WERI-Rb-1 (cell line): ENCODE data around the gene EXOC3L1.

ENCODE experiments used
- DNase-seq: peaks from one replicate; pipeline ENCODE4 v3.0.0-alpha.2; 2020
- H3K27ac ChIP-seq: fragments of 250-450 bp; sonication (Bioruptor Pico); 2 replicates; pipeline ENCODE4 v1.5.1; 2020; ENCODE audit warnings: mild to moderate bottlenecking, moderate library complexity
- H3K27me3 ChIP-seq: fragments of 250-450 bp; sonication (Bioruptor Pico); 2 replicates; pipeline ENCODE4 v1.5.1; 2021; ENCODE audit warnings: mild to moderate bottlenecking, low read depth, moderate library complexity; ENCODE audit not compliant: insufficient read depth, severe bottlenecking
- H3K36me3 ChIP-seq: fragments of 250-450 bp; sonication (Bioruptor Pico); 2 replicates; pipeline ENCODE4 v1.5.1; 2020; ENCODE audit warnings: mild to moderate bottlenecking, moderate library complexity
- H3K4me3 ChIP-seq: 2 replicates; pipeline ENCODE4 v1.5.1; 2011; ENCODE audit warnings: low read depth, mild to moderate bottlenecking, control low read depth, low read length
- H3K9me3 ChIP-seq: fragments of 250-450 bp; sonication (Bioruptor Pico); 2 replicates; pipeline ENCODE4 v1.5.1; 2021; ENCODE audit warnings: mild to moderate bottlenecking, moderate library complexity; ENCODE audit not compliant: severe bottlenecking
- TF ChIP-seq, protein P1 (sequence below): IDR thresholded peaks from 2 replicates; pipeline ENCODE4 v1.5.1; 2011; ENCODE audit warnings: low read depth, mild to moderate bottlenecking, control low read depth, inconsistent platforms, low read length

Gene EXOC3L1

DNA sequence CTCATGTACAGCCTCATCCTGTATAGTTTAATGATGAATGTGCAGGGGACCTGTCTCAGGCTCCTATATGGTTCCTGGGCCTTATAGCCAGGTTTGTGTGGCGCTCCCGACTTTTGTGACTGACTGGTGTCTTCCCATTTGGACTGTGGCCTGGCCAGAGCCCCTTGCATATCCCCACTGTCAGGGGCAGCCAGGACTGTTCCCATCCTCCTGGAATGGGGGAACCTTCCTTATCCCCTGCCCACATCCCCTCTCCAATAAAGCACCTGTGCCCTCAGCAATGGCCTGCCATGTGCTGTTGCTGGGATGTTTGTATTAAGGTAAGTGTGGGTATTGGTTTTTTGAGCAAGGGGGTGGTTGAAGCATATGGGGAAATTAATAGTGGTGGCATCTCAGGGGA, 41.7 kb downstream of the EXOC3L1 start:
- no peak for DNase-seq
- Histone ChIP-seq H3K9me3 (no peaks in the 10 kb centered on the region), H3K4me3 (no peak overlapping the region), H3K36me3 (peaks cover 50% of the 10 kb centered on the region), H3K27ac (no peak overlapping the region), H3K27me3 (no peaks in the 10 kb centered on the region)
- TF ChIP-seq, protein P1, sequence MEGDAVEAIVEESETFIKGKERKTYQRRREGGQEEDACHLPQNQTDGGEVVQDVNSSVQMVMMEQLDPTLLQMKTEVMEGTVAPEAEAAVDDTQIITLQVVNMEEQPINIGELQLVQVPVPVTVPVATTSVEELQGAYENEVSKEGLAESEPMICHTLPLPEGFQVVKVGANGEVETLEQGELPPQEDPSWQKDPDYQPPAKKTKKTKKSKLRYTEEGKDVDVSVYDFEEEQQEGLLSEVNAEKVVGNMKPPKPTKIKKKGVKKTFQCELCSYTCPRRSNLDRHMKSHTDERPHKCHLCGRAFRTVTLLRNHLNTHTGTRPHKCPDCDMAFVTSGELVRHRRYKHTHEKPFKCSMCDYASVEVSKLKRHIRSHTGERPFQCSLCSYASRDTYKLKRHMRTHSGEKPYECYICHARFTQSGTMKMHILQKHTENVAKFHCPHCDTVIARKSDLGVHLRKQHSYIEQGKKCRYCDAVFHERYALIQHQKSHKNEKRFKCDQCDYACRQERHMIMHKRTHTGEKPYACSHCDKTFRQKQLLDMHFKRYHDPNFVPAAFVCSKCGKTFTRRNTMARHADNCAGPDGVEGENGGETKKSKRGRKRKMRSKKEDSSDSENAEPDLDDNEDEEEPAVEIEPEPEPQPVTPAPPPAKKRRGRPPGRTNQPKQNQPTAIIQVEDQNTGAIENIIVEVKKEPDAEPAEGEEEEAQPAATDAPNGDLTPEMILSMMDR, result no peak

DNA sequence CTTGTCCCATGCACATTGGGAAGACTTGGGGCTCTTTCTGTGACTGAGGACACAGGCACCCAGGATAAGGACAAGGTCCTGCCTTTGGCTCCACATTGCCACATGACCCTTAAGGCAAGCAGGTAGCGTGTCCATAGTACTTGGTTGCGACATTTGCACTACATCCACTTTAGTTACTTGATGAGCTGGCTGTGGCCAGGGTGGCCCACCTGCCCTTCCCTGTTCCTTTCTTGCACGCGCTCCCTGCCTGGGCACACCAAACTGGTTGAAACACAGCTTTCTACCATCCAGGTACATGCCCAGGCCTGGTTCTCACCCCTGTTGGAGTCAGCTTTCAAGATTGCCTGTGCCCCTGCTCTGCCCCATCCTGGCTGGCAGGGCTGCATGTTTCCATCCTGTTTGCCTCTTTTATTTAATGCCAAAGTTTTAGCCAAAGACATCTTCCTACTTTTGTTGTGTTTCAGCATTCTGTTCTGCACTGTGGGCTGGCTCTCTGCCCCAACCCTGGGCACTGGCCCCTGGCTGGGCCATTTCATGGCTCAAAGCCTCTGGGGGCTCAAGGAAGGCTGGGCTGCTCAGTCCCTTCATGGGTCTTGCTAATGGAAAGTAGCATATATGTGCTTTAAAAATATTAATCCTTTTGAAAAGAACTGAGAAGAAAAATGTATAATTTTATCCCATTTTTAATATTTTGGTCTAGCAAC, 42.3 kb downstream of the EXOC3L1 start:
- Histone ChIP-seq H3K27ac (no peak overlapping the region), H3K4me3 (no peak overlapping the region), H3K9me3 (no peaks in the 10 kb centered on the region), H3K36me3 (peaks cover 56% of the 10 kb centered on the region), H3K27me3 (no peaks in the 10 kb centered on the region)
- DNase-seq, result no peak
- TF ChIP-seq, protein P1, result no peak

DNA sequence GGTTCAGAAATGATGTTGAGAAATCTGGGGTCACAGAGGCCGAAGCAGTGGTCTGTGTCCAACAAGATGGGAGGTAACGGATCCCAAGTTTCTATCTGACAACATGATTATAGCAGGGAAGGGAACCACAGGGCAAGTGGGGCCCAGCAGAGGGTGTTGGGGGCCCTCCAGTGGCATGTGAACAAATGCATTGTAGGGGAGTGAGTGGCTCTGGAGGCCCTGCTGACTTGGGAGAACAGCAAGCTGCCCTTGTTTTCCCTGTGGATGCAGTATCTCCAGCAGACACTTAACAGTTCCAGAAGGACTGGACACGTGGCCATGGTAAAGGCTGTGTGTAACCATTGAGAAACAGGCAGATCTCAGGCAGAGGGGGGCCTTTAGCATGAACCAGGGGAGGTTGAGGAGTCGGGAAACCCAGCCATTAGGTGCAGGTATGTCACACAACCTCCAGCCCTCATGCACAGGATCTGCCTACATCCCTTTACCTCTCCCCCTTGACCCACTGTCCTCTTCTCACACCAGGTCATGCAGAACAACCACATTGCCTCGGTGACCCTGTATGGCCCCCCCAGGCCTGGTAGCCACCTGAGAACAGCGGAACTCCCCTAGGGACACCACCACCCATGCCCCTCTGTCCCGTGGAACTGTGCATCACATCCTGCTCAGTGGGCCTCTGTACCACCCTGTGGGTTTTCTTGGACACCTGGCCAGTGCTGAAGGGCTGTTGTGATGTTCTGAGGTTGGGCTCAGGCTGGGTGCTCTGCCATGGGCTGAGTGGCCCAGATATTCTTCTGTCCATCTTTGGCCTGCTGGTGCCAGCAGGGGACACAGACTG, 43.2 kb downstream of the EXOC3L1 start:
- Histone ChIP-seq H3K4me3 (no peak overlapping the region), H3K36me3 (peaks cover 64% of the 10 kb centered on the region), H3K27ac (no peak overlapping the region), H3K27me3 (no peaks in the 10 kb centered on the region), H3K9me3 (no peaks in the 10 kb centered on the region)
- DNase-seq, result no peak
- TF ChIP-seq, protein P1, result peak; percentile 31; the same call in 1 of the 2 replicates

DNA sequence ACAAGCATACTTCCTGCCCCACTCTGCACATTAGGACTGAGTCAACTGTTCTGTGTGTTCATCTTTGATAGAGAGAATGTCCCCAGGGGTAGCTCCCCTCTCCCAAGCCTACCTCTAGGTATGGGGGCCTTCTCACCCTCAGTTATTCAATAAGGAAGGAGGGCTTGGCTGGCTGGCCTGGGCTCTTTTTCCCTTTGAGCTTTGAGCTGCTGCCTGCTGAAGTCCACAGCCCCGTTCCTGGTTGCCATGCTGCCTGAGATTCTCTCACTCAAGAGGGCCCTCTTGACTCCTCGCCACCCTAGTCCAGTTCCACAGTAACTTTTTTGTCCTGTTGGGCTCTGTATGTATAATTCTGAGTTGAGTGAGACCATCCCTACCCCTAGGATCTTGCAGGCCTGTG, 44.2 kb downstream of the EXOC3L1 start:
- no peak overlapping the region for H3K27ac ChIP-seq
- no peak overlapping the region for H3K4me3 ChIP-seq
- no peak for DNase-seq
- peaks cover 74% of the 10 kb centered on the region for H3K36me3 ChIP-seq
- no peaks in the 10 kb centered on the region for H3K27me3 ChIP-seq
- H3K9me3 ChIP-seq, result no peaks in the 10 kb centered on the region
- TF ChIP-seq, protein P1, result no peak

GRCh38 chr16:67144943-67145342, 45.0 kb downstream of the EXOC3L1 start:
- no peaks in the 10 kb centered on the region for H3K9me3 ChIP-seq
- H3K4me3 ChIP-seq, result no peak overlapping the region
- no peak overlapping the region for H3K27ac ChIP-seq
- DNase-seq, result no peak
- peaks cover 82% of the 10 kb centered on the region for H3K36me3 ChIP-seq
- H3K27me3 ChIP-seq, result no peaks in the 10 kb centered on the region
- TF ChIP-seq, protein P1, result no peak
